HL-60/S4 treated with phorbol 12-myristate 13-acetate at 8.2 ng/mL for 4 days and 3 days (cell line): Measurements from ENCODE around the gene NPBWR2.
"Not testable (repeated sequence)": the region's sequence is repeated elsewhere in the genome, so short reads cannot be mapped to it uniquely, and the experiment has no call there.

ENCODE experiments used
- in situ Hi-C: fragments of 300-500 bp; cut with MboI; formaldehyde crosslinking; loops from 2 replicates; pipeline ENCODE4 v1.15.0; 2022; ENCODE audit warnings: low sequenced_read_pairs

NPBWR2 gene

GRCh38 chr20:64119681-64120341 lies 12.4 kb upstream of the NPBWR2 start:
- in situ Hi-C loops: no loop called here

GRCh38 chr20:64119301-64119680 lies 11.9 kb upstream of the NPBWR2 start:
- in situ Hi-C loops: no loop called here

- in situ Hi-C loops: not testable (repeated sequence)
Observed at GRCh38 chr20:64117432-64117777, 10.0 kb upstream of the NPBWR2 start.

- in situ Hi-C loops: no loop called here
Observed at GRCh38 chr20:64116541-64117431, 9.4 kb upstream of the NPBWR2 start.

- in situ Hi-C loops: no loop called here
Observed at GRCh38 chr20:64116016-64116415, 8.7 kb upstream of the NPBWR2 start.

GRCh38 chr20:64115171-64115911 lies 8.0 kb upstream of the NPBWR2 start:
- in situ Hi-C loops: no loop called here

- in situ Hi-C loops: no loop called here
Observed at GRCh38 chr20:64114356-64114971, 7.1 kb upstream of the NPBWR2 start.

GRCh38 chr20:64113796-64114355 lies 6.5 kb upstream of the NPBWR2 start:
- in situ Hi-C loops: no loop called here

GRCh38 chr20:64113444-64113775 lies 6.0 kb upstream of the NPBWR2 start:
- in situ Hi-C loops: no loop called here

- in situ Hi-C loops: no loop called here
Observed at GRCh38 chr20:64112691-64113443, 5.5 kb upstream of the NPBWR2 start.

GRCh38 chr20:64111841-64112641 lies 4.7 kb upstream of the NPBWR2 start:
- in situ Hi-C loops: no loop called here

- in situ Hi-C loops: no loop called here
Observed at GRCh38 chr20:64110411-64111068, 3.2 kb upstream of the NPBWR2 start.

GRCh38 chr20:64109831-64110391 lies 2.5 kb upstream of the NPBWR2 start:
- in situ Hi-C loops: no loop called here

GRCh38 chr20:64108731-64109681 lies 1.6 kb upstream of the NPBWR2 start:
- in situ Hi-C loops: no loop called here

GRCh38 chr20:64107736-64108457 lies 532 bp upstream of the NPBWR2 start:
- in situ Hi-C loops: no loop called here

- in situ Hi-C loops: no loop called here
Observed at GRCh38 chr20:64106435-64106961, 867 bp downstream of the NPBWR2 start.
